ENCODE results near the gene EPN3. TPM values are rescaled to one million over a fixed set of nuclear protein-coding genes. Genes with fewer than 3 reads are reported as not detected.
A peak's percentile ranks its signal among the peaks of the same experiment; 100 is the strongest.

EPN3 gene
- total RNA-seq, 1 donor from 2014 or later, result 21.9 TPM

- Histone ChIP-seq H3K4me3 (peak overlapping the region; percentile 36 to 45), H3K9me3 (no peaks in the 10 kb centered on the region), H3K27ac (peak overlapping the region; percentile 54), H3K27me3 (peaks cover 14% of the 10 kb centered on the region), H3K36me3 (peaks cover 0 to 3% of the 10 kb centered on the region in 2 donors), H3K4me1 (peaks cover 28% of the 10 kb centered on the region)
- DNase-seq (ENCODE audit: extremely low spot score in 2 of 2), result no peak
- no peak for TF ChIP-seq CTCF (IDR thresholded peaks at IDR 0.05)
- TF ChIP-seq POLR2AphosphoS5 (IDR thresholded peaks at IDR 0.05; ENCODE audit: insufficient read depth in 1 of 2, low read depth in 1 of 2), result no peak
- TF ChIP-seq POLR2A (IDR thresholded peaks at IDR 0.05), result no peak
- intact Hi-C loops (cut with DNase I), result no loop called here
These were observed 650 bp downstream of the EPN3 start for GRCh38 chr17:50533185-50533584.

- peak overlapping the region; percentile 36 to 45 for H3K4me3 ChIP-seq
- no peak for TF ChIP-seq CTCF (IDR thresholded peaks at IDR 0.05)
- no peak for TF ChIP-seq POLR2AphosphoS5 (IDR thresholded peaks at IDR 0.05; ENCODE audit: insufficient read depth in 1 of 2, low read depth in 1 of 2)
- no peak for TF ChIP-seq POLR2A (IDR thresholded peaks at IDR 0.05)
- peak overlapping the region; percentile 54 for H3K27ac ChIP-seq
- peaks cover 28% of the 10 kb centered on the region for H3K4me1 ChIP-seq
- no peaks in the 10 kb centered on the region for H3K9me3 ChIP-seq
- H3K36me3 ChIP-seq, result peaks cover 0 to 9% of the 10 kb centered on the region in 2 donors
- DNase-seq (ENCODE audit: extremely low spot score in 2 of 2), result no peak
- H3K27me3 ChIP-seq, result peaks cover 14% of the 10 kb centered on the region
- intact Hi-C loops (cut with DNase I), result no loop called here
These were observed 1.2 kb downstream of the EPN3 start for GRCh38 chr17:50533720-50534148.

GRCh38 chr17:50534222-50534978, 1.9 kb downstream of the EPN3 start:
- H3K4me1 ChIP-seq, result peaks cover 29% of the 10 kb centered on the region
- H3K36me3 ChIP-seq, result peaks cover 0 to 10% of the 10 kb centered on the region in 2 donors
- H3K27me3 ChIP-seq, result peaks cover 14% of the 10 kb centered on the region
- intact Hi-C loops (cut with DNase I), result no loop called here
- no peaks in the 10 kb centered on the region for H3K9me3 ChIP-seq
- H3K4me3 ChIP-seq, result peak overlapping the region; percentile 36 to 45
- TF ChIP-seq POLR2A (IDR thresholded peaks at IDR 0.05) (no peak), POLR2AphosphoS5 (IDR thresholded peaks at IDR 0.05; ENCODE audit: insufficient read depth in 1 of 2, low read depth in 1 of 2) (peak; percentile 28 to 72)
- H3K27ac ChIP-seq, result peak overlapping the region; percentile 56
- DNase-seq (ENCODE audit: extremely low spot score in 2 of 2), result no peak

GRCh38 chr17:50534979-50535326, 2.4 kb downstream of the EPN3 start:
- Histone ChIP-seq H3K9me3 (no peaks in the 10 kb centered on the region), H3K4me1 (peaks cover 35% of the 10 kb centered on the region), H3K27me3 (peaks cover 14% of the 10 kb centered on the region), H3K4me3 (peak overlapping the region in 1 of 2 donors; percentile 45), H3K27ac (peak overlapping the region; percentile 56), H3K36me3 (peaks cover 0 to 10% of the 10 kb centered on the region in 2 donors)
- intact Hi-C loops (cut with DNase I), result no loop called here
- DNase-seq (ENCODE audit: extremely low spot score in 2 of 2), result no peak
- TF ChIP-seq POLR2AphosphoS5 (IDR thresholded peaks at IDR 0.05; ENCODE audit: insufficient read depth in 1 of 2, low read depth in 1 of 2) (no peak), CTCF (IDR thresholded peaks at IDR 0.05) (no peak), POLR2A (IDR thresholded peaks at IDR 0.05) (no peak)

- no peak overlapping the region for H3K27ac ChIP-seq
- H3K4me1 ChIP-seq, result peaks cover 37% of the 10 kb centered on the region
- H3K36me3 ChIP-seq, result peaks cover 0 to 10% of the 10 kb centered on the region in 2 donors
- no peak overlapping the region for H3K4me3 ChIP-seq
- no peak for DNase-seq (ENCODE audit: extremely low spot score in 2 of 2)
- intact Hi-C loops (cut with DNase I), result no loop called here
- no peak for TF ChIP-seq CTCF (IDR thresholded peaks at IDR 0.05)
- TF ChIP-seq POLR2A (IDR thresholded peaks at IDR 0.05), result no peak
- TF ChIP-seq POLR2AphosphoS5 (IDR thresholded peaks at IDR 0.05; ENCODE audit: insufficient read depth in 1 of 2, low read depth in 1 of 2), result no peak
- peaks cover 14% of the 10 kb centered on the region for H3K27me3 ChIP-seq
- no peaks in the 10 kb centered on the region for H3K9me3 ChIP-seq
These were observed 2.9 kb downstream of the EPN3 start for GRCh38 chr17:50535407-50535806.
